Measurements from ENCODE around the gene ZNF432.

ZNF432 gene

GRCh38 chr19:51993422-51993821 is 55.2 kb downstream of the ZNF432 start:
- H3K27me3 ChIP-seq (ENCODE audit: control insufficient read depth, insufficient read depth, low read length): no peaks in the 10 kb centered on the region
- peaks cover 27% of the 10 kb centered on the region for H3K36me3 ChIP-seq (ENCODE audit: control insufficient read depth, insufficient read depth, low read length)
- no peak overlapping the region for H3K4me3 ChIP-seq (ENCODE audit: low read length)
- no peak overlapping the region for H3K27ac ChIP-seq (ENCODE audit: low read depth, low read length)
- no peaks in the 10 kb centered on the region for H3K4me1 ChIP-seq (ENCODE audit: control insufficient read depth, insufficient read depth, low read length)
- H3K9ac ChIP-seq (ENCODE audit: low read length): no peak overlapping the region

DNA sequence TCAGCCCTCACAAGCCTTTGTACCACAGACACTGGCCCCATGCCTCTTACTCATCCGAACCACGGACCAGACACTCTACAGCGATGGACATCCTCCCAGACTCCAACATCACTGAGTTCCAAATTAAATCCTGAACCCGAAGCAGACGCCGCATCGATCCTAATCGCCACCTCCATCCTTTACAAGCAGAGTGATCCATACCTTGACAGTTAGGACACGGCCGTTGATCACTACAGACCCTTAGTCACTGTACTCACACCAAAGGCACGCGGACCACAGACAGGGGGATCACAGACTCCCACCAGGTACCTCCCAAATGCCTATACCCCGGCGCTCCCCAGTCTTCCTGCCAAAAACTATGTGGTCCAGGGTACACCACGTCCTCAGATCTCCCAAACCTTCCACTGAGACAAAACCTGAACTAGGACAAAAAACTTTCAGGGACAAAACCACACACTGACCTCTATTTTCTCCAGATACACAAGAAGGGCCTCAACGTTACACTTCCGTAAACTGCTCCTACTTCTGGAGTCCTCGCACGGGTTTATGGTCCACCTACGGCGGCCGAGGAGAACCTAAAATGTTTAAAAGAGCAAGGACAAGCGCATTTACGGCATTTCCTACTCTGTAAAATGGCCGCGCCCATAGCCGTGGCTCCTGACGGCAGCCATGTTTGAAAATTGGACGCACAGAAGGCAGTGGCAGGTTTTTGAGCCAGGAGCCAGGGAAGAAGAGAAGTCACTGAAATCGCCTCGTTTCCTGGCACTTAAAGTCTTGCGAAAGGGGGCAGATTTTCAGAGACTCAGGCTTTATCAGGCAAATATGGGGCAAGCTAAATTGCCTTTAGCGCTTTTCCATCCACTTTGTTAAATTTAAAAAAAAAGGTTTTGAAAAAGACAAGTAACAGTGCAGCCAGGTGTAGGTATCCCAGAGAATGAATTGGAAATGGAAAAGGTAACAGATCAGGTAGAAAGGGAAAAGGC is 62.0 kb downstream of the ZNF432 start, which contains the start of gene ZNF350:
ZNF350 (minus strand) TSS at position 532 of the 983 bp plus-strand sequence. CDS start 12,480 bp downstream, outside the sequence.
- Histone ChIP-seq H3K36me3 (ENCODE audit: control insufficient read depth, insufficient read depth, low read length) (no peaks in the 10 kb centered on the region), H3K27ac (ENCODE audit: low read depth, low read length) (peak within 1 kb of the TSS; percentile 51), H3K9ac (ENCODE audit: low read length) (peak within 1 kb of the TSS; percentile 92), H3K4me3 (ENCODE audit: low read length) (peak within 1 kb of the TSS; percentile 97), H3K27me3 (ENCODE audit: control insufficient read depth, insufficient read depth, low read length) (no peaks in the 10 kb centered on the region), H3K4me1 (ENCODE audit: control insufficient read depth, insufficient read depth, low read length) (no peaks in the 10 kb centered on the region)

- Histone ChIP-seq H3K27ac (ENCODE audit: low read depth, low read length) (no peak overlapping the region), H3K4me1 (ENCODE audit: control insufficient read depth, insufficient read depth, low read length) (no peaks in the 10 kb centered on the region), H3K4me3 (ENCODE audit: low read length) (no peak overlapping the region), H3K27me3 (ENCODE audit: control insufficient read depth, insufficient read depth, low read length) (no peaks in the 10 kb centered on the region), H3K36me3 (ENCODE audit: control insufficient read depth, insufficient read depth, low read length) (peaks cover 13% of the 10 kb centered on the region), H3K9ac (ENCODE audit: low read length) (no peak overlapping the region)
These were observed 65.3 kb downstream of the ZNF432 start for GRCh38 chr19:51983361-51983760.

Data from rectal smooth muscle tissue (tissue), 1 donor.